K562 (cell line): ENCODE results near the gene PPA2. TPM values are rescaled to one million over a fixed set of nuclear protein-coding genes. Genes with fewer than 3 reads are reported as not detected.

Experiments used
- ATAC-seq: fragments of 200-7000 bp; cut with Tn5 transposase; 3 replicates; pipeline ENCODE4 v1.9.1; 2020; ENCODE audit warnings: moderate library complexity
- BruUV-seq: library from RNA; stranded (reverse); fragments of 400-500 nt; replicated peaks from 2 replicates; lab custom pipeline; 2021; lab: Mats Ljungman, UMichigan
- CTCF ChIA-PET: fragments of 300-600 bp; formaldehyde crosslinking; extraction: SDS; loops from one replicate; lab custom pipeline; 2021; ENCODE audit warnings: low intra/inter-chr PET ratio; lab: Yijun Ruan, JAX
- POLR2A ChIA-PET: fragments of 300-600, 350-650 bp; sonication (Branson Sonifier 250); formaldehyde crosslinking; extraction: SDS; loops from one replicate; lab custom pipeline; 2021; ENCODE audit warnings: antibody characterized with exemption, inconsistent platforms; lab: Yijun Ruan, JAX
- DNase-seq, 4 experiments: peaks; one replicate each; pipeline versions ENCODE4 v3.0.0 to v3.0.0-alpha.2; 2011 to 2018; ENCODE audit warnings: low spot score in 3 of 4, mixed read lengths in 3 of 4; ENCODE audit errors: extremely low read depth in 1 of 4
- FAIRE-seq: peaks from 2 replicates; lab custom pipeline; 2011; peaks lifted over from hg19 to GRCh38; lab: Jason Lieb, UNC
- H2AFZ ChIP-seq: 2 replicates; pipeline ENCODE4 v1.6.0; 2011; ENCODE audit warnings: low read depth, low read length, control low read depth, inconsistent platforms
- H3K27ac ChIP-seq: fragments of 200-600 bp; 3 replicates; pipeline ENCODE4 v1.8.0; 2011; ENCODE audit warnings: low read depth, mild to moderate bottlenecking, control low read depth, inconsistent platforms, low read length, moderate library complexity, mixed read lengths; ENCODE audit errors: extremely low read depth
- H3K27me3 ChIP-seq, 2 experiments: fragments of 300-600 bp in 1 of 2; 2 replicates in 1 of 2; 3 replicates in 1 of 2; pipeline versions ENCODE4 v1.6.0 to v1.8.0; 2011; ENCODE audit warnings: inconsistent platforms in 2 of 2, low read length in 2 of 2, mild to moderate bottlenecking in 1 of 2, mixed read lengths in 1 of 2, moderate library complexity in 1 of 2; ENCODE audit not compliant: control insufficient read depth in 2 of 2, insufficient read depth in 2 of 2
- H3K36me3 ChIP-seq: fragments of 300-600 bp; 3 replicates; pipeline ENCODE4 v1.8.0; 2011; ENCODE audit warnings: mild to moderate bottlenecking, low read length, inconsistent platforms; ENCODE audit not compliant: control insufficient read depth, insufficient read depth
- H3K4me1 ChIP-seq, 2 experiments: fragments of 200-600 bp in 1 of 2; replicated peaks in 1 of 2; 2 replicates in 1 of 2; 3 replicates in 1 of 2; pipeline versions ENCODE4 v1.5.1 to v1.8.0; 2011; ENCODE audit warnings: inconsistent platforms in 2 of 2, low read length in 2 of 2, mild to moderate bottlenecking in 1 of 2, mixed read lengths in 1 of 2, moderate library complexity in 1 of 2; ENCODE audit not compliant: control insufficient read depth in 2 of 2, insufficient read depth in 2 of 2
- H3K4me2 ChIP-seq: 2 replicates; pipeline ENCODE4 v1.6.1; 2011; ENCODE audit warnings: low read length, control low read depth, inconsistent platforms, mixed read lengths; ENCODE audit not compliant: insufficient read depth
- H3K4me3 ChIP-seq: fragments of 200-600 bp; sonication (generic), shearing (Covaris generic); 2 replicates; pipeline ENCODE4 v1.5.1; 2016; ENCODE audit warnings: control low read depth, inconsistent platforms
- H3K79me2 ChIP-seq: fragments of 200-600 bp; 3 replicates; pipeline ENCODE4 v1.8.0; 2011; ENCODE audit warnings: low read length, inconsistent platforms; ENCODE audit not compliant: control insufficient read depth, insufficient read depth
- H3K9ac ChIP-seq, 2 experiments: 2 replicates each; pipeline versions ENCODE4 v1.6.0 to v1.6.1; 2011; ENCODE audit warnings: low read depth in 2 of 2, low read length in 2 of 2, control low read depth in 1 of 2, inconsistent platforms in 1 of 2, mild to moderate bottlenecking in 1 of 2, mixed read lengths in 1 of 2; ENCODE audit not compliant: insufficient read depth in 1 of 2
- H3K9me1 ChIP-seq: one replicate; pipeline ENCODE4 v1.6.0; 2011; ENCODE audit warnings: inconsistent platforms, mild to moderate bottlenecking, low read length, moderate library complexity; ENCODE audit not compliant: control insufficient read depth, insufficient read depth
- H3K9me3 ChIP-seq: replicated peaks from 2 replicates; pipeline ENCODE4 v1.5.1; 2011; ENCODE audit warnings: low read depth, low read length, inconsistent platforms; ENCODE audit not compliant: control insufficient read depth, insufficient read depth
- H4K20me1 ChIP-seq: replicated peaks from 2 replicates; pipeline ENCODE4 v1.6.1; 2011; ENCODE audit warnings: low read length, inconsistent platforms, mixed read lengths; ENCODE audit not compliant: control insufficient read depth, insufficient read depth
- ARID1B ChIP-seq: fragments of 450-650 bp; IDR thresholded peaks from 2 replicates; pipeline ENCODE4 v1.6.1; 2016; ENCODE audit warnings: antibody characterized with exemption, mild to moderate bottlenecking, inconsistent platforms
- BACH1 ChIP-seq: fragments of 200-800 bp; sonication (Bioruptor generic); IDR thresholded peaks from 2 replicates; pipeline ENCODE4 v1.6.1; 2016; ENCODE audit warnings: missing genetic modification characterization, missing compliant biosample characterization
- CBFA2T3 ChIP-seq: fragments of 450-650 bp; IDR thresholded peaks from 2 replicates; pipeline ENCODE4 v1.6.1; 2017
- DPF2 ChIP-seq: fragments of 450-650 bp; IDR thresholded peaks from 2 replicates; pipeline ENCODE4 v1.6.1; 2016
- FOSL1 ChIP-seq: fragments of 200-800 bp; sonication (Bioruptor generic); conservative IDR thresholded peaks from 2 replicates; pipeline ENCODE4 v1.6.1; 2016; ENCODE audit warnings: missing genetic modification characterization, missing compliant biosample characterization
- HNRNPH1 ChIP-seq: fragments of 200-400 bp; formaldehyde crosslinking; optimal IDR thresholded peaks from 2 replicates; pipeline ENCODE3; 2017; ENCODE audit warnings: low read depth, mild to moderate bottlenecking, low read length, moderate library complexity
- HNRNPLL ChIP-seq: fragments of 200-400 bp; formaldehyde crosslinking; IDR thresholded peaks from 2 replicates; pipeline ENCODE4 v1.6.1; 2017; ENCODE audit warnings: low read length, low read depth, mild to moderate bottlenecking; ENCODE audit not compliant: poor library complexity, severe bottlenecking
- KDM2B ChIP-seq: fragments of 250-450 bp; sonication (Bioruptor Pico); IDR thresholded peaks from 2 replicates; pipeline ENCODE4 v1.8.0; 2021; ENCODE audit warnings: mild to moderate bottlenecking, moderate library complexity
- KLF1 ChIP-seq: fragments of 450-650 bp; IDR thresholded peaks from 2 replicates; pipeline ENCODE4 v1.6.1; 2016; ENCODE audit warnings: missing genetic modification characterization, missing compliant biosample characterization
- MCM7 ChIP-seq, 2 experiments: fragments of 450-650 bp; IDR thresholded peaks; 2 replicates each; pipeline ENCODE4 v1.6.1; 2016 to 2018
- ZFP1 ChIP-seq: fragments of 450-650 bp; formaldehyde crosslinking; IDR thresholded peaks from 2 replicates; pipeline ENCODE4 v1.4.0; 2020; ENCODE audit warnings: mild to moderate bottlenecking, mixed read lengths
- ZKSCAN8 ChIP-seq: fragments of 200-800 bp; sonication (Bioruptor generic); IDR thresholded peaks from 2 replicates; pipeline ENCODE4 v1.6.1; 2016; ENCODE audit warnings: missing genetic modification characterization, missing compliant biosample characterization
- ZNF212 ChIP-seq: fragments of 450-650 bp; formaldehyde crosslinking; IDR thresholded peaks from 2 replicates; pipeline ENCODE4 v1.4.0; 2020; ENCODE audit warnings: mild to moderate bottlenecking
- ZNF239 ChIP-seq: fragments of 250-450 bp; sonication (Bioruptor Pico); IDR thresholded peaks from 2 replicates; pipeline ENCODE4 v1.4.0; 2020; ENCODE audit warnings: mild to moderate bottlenecking
- ZNF316 ChIP-seq: fragments of 450-650 bp; IDR thresholded peaks from 2 replicates; pipeline ENCODE4 v1.6.1; 2016
- ZNF644 ChIP-seq: fragments of 200-800 bp; sonication (Bioruptor generic); IDR thresholded peaks from 2 replicates; pipeline ENCODE4 v1.6.1; 2016; ENCODE audit warnings: low read depth, missing genetic modification characterization, missing compliant biosample characterization
- ZNF717 ChIP-seq: fragments of 250-450 bp; sonication (Bioruptor Pico); IDR thresholded peaks from 2 replicates; pipeline ENCODE4 v1.5.0; 2021
- WGBS: fragments of 100-300 bp; shearing (Covaris generic); methylation state at CpG from one replicate; pipeline ENCODE4 v1.1.6; 2016; ENCODE audit warnings: low coverage, mixed read lengths; ENCODE audit not compliant: insufficient coverage; ENCODE audit errors: missing lambda C conversion rate; 5-methylcytosine and 5-hydroxymethylcytosine counted together
- in situ Hi-C: fragments of 300-500 bp; cut with MboI; formaldehyde crosslinking; loops from 4 replicates; pipeline ENCODE4 v1.15.0; 2018; ENCODE audit warnings: inconsistent platforms, mixed read lengths
- intact Hi-C: fragments of 100-400 bp; cut with micrococcal nuclease; formaldehyde crosslinking; loops from 2 replicates; pipeline ENCODE4 v1.14.2; 2022
- polyA plus RNA-seq, 8 experiments: library from polyadenylated mRNA; depleted of rRNA in 4 of 8; stranded (reverse) in 5 of 8; unstranded in 3 of 8; fragments of >200 nt; fragmentation: Nextera tagmentation in 2 of 8; fragmentation: Illumina TruSeq in 1 of 8; extraction: Ambion mirVana in 2 of 8; extraction: Trizol in 1 of 8; gene quantifications; 2 replicates each; pipeline versions ENCODE4 v1.2.1 to v1.2.3, GENCODE V29; 2011 to 2014; ENCODE audit warnings: inconsistent platforms in 1 of 8, missing spikeins in 1 of 8
- total RNA-seq, 7 experiments: library from RNA; depleted of rRNA in 6 of 7; stranded (reverse); fragments of >200 nt in 6 of 7; fragmentation: Illumina TruSeq in 2 of 7; extraction: Trizol in 2 of 7; gene quantifications; 2 replicates each; pipeline versions ENCODE4 v1.2.1 to v1.2.3, GENCODE V29; 2011 to 2021; ENCODE audit warnings: low replicate concordance in 1 of 7
- TF ChIP-seq, protein P1 (sequence below): fragments of 450-650 bp; IDR thresholded peaks from 2 replicates; pipeline ENCODE4 v1.6.1; 2018; ENCODE audit not compliant: partially characterized antibody
- TF ChIP-seq, protein P2 (sequence below): fragments of 250-450 bp; sonication (Bioruptor Pico); IDR thresholded peaks from 2 replicates; pipeline ENCODE4 v1.4.0; 2020; ENCODE audit warnings: mild to moderate bottlenecking, moderate library complexity

PPA2 gene
- total and polyA plus RNA-seq, 9 of the 15 experiments (the other 6 are each of a cell fraction or from before 2014, with no cell fraction given) = 48.3 to 190 (median 109) TPM

DNA sequence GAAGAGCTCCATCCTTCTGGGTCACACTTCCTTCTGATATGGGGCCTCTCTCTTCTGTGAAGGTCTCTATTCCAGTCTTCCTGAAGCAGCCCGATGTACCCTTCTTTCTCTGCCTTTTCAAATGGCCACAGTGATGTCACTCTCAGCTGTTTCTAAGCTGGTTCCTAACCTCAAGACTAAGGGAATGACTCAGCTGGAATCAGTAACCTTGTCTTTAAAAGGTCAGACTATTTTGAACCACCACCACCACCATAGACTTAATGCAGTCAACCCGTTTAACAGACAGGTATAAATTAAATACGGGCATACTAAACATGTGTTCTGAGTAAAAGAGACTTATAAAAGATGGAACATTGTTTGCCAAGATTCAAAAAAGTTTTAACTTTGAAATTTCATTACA lies 121.0 kb downstream of the PPA2 start:
- intact Hi-C loops (no loop called here), in situ Hi-C loops (no loop called here)
- Histone ChIP-seq H3K9ac (no peak overlapping the region), H3K27ac (peak overlapping the region; percentile 46; the same call in 1 of the 3 replicates), H3K4me2 (no peak overlapping the region), H3K79me2 (no peaks in the 10 kb centered on the region), H3K4me1 (peaks cover 0 to 21% of the 10 kb centered on the region in 2 experiments; a peak in 2 of 5 replicates), H2AFZ (peak overlapping the region; percentile 75), H3K9me3 (no peaks in the 10 kb centered on the region), H3K4me3 (no peak overlapping the region), H3K9me1 (no peaks in the 10 kb centered on the region), H3K36me3 (no peaks in the 10 kb centered on the region), H3K27me3 (no peaks in the 10 kb centered on the region), H4K20me1 (no peaks in the 10 kb centered on the region)
- ATAC-seq (peak; percentile 89), FAIRE-seq (peak; percentile 83), DNase-seq (peak; percentile 10 to 67 (median 29))
- 5% methylated on average over 3 of the region's 3 CpGs for WGBS
- ChIA-PET POLR2A (interaction anchor here (0.6 kb wide), 1 partner anchor 9 kb away, joined by 4 read pairs; no protein-coding TSS in a partner anchor), CTCF (no interaction called here)
- BruUV-seq = no TSS peak
- TF ChIP-seq MCM7 (IDR thresholded peaks at IDR 0.05) = no peak
- no peak for TF ChIP-seq ZNF212 (CRISPR knock-in tag)
- TF ChIP-seq, protein P1, sequence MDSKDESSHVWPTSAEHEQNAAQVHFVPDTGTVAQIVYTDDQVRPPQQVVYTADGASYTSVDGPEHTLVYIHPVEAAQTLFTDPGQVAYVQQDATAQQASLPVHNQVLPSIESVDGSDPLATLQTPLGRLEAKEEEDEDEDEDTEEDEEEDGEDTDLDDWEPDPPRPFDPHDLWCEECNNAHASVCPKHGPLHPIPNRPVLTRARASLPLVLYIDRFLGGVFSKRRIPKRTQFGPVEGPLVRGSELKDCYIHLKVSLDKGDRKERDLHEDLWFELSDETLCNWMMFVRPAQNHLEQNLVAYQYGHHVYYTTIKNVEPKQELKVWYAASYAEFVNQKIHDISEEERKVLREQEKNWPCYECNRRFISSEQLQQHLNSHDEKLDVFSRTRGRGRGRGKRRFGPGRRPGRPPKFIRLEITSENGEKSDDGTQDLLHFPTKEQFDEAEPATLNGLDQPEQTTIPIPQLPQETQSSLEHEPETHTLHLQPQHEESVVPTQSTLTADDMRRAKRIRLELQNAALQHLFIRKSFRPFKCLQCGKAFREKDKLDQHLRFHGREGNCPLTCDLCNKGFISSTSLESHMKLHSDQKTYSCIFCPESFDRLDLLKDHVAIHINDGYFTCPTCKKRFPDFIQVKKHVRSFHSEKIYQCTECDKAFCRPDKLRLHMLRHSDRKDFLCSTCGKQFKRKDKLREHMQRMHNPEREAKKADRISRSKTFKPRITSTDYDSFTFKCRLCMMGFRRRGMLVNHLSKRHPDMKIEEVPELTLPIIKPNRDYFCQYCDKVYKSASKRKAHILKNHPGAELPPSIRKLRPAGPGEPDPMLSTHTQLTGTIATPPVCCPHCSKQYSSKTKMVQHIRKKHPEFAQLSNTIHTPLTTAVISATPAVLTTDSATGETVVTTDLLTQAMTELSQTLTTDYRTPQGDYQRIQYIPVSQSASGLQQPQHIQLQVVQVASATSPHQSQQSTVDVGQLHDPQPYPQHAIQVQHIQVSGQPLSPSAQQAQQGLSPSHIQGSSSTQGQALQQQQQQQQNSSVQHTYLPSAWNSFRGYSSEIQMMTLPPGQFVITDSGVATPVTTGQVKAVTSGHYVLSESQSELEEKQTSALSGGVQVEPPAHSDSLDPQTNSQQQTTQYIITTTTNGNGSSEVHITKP = peak; percentile 19
- no peak for TF ChIP-seq ZNF644 (tag)
- no peak for TF ChIP-seq HNRNPH1
- 0 out of 2 replicates have a peak, but pooled peaks have one; percentile 19 for TF ChIP-seq CBFA2T3
- no peak for TF ChIP-seq HNRNPLL
- TF ChIP-seq, protein P2, sequence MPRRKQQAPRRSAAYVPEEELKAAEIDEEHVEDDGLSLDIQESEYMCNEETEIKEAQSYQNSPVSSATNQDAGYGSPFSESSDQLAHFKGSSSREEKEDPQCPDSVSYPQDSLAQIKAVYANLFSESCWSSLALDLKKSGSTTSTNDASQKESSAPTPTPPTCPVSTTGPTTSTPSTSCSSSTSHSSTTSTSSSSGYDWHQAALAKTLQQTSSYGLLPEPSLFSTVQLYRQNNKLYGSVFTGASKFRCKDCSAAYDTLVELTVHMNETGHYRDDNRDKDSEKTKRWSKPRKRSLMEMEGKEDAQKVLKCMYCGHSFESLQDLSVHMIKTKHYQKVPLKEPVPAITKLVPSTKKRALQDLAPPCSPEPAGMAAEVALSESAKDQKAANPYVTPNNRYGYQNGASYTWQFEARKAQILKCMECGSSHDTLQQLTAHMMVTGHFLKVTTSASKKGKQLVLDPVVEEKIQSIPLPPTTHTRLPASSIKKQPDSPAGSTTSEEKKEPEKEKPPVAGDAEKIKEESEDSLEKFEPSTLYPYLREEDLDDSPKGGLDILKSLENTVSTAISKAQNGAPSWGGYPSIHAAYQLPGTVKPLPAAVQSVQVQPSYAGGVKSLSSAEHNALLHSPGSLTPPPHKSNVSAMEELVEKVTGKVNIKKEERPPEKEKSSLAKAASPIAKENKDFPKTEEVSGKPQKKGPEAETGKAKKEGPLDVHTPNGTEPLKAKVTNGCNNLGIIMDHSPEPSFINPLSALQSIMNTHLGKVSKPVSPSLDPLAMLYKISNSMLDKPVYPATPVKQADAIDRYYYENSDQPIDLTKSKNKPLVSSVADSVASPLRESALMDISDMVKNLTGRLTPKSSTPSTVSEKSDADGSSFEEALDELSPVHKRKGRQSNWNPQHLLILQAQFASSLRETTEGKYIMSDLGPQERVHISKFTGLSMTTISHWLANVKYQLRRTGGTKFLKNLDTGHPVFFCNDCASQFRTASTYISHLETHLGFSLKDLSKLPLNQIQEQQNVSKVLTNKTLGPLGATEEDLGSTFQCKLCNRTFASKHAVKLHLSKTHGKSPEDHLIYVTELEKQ = no peak
- no peak for TF ChIP-seq ZNF239 (CRISPR knock-in tag)
- TF ChIP-seq ZNF717 = no peak
- peak; percentile 66 for TF ChIP-seq DPF2
- TF ChIP-seq ARID1B = peak; percentile 49; the same call in 1 of the 2 replicates
- TF ChIP-seq ZKSCAN8 (CRISPR knock-in tag) = no peak
- no peak for TF ChIP-seq KDM2B
- TF ChIP-seq BACH1 (tag) = peak; percentile 78; the same call in 1 of the 2 replicates
- TF ChIP-seq ZFP1 = no peak
- no peak for TF ChIP-seq KLF1 (tag)
- peak; percentile 44; the same call in 1 of the 2 replicates for TF ChIP-seq FOSL1 (tag)
- TF ChIP-seq ZNF316 = peak; percentile 90
